ENCODE measurements around the gene FCRL6. TPM values are rescaled to one million over a fixed set of nuclear protein-coding genes. Genes with fewer than 3 reads are reported as not detected.

FCRL6 gene, protein sequence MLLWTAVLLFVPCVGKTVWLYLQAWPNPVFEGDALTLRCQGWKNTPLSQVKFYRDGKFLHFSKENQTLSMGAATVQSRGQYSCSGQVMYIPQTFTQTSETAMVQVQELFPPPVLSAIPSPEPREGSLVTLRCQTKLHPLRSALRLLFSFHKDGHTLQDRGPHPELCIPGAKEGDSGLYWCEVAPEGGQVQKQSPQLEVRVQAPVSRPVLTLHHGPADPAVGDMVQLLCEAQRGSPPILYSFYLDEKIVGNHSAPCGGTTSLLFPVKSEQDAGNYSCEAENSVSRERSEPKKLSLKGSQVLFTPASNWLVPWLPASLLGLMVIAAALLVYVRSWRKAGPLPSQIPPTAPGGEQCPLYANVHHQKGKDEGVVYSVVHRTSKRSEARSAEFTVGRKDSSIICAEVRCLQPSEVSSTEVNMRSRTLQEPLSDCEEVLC
- polyA plus RNA-seq (2012; ENCODE audit: insufficient read depth, insufficient read length) = not detected

DNA sequence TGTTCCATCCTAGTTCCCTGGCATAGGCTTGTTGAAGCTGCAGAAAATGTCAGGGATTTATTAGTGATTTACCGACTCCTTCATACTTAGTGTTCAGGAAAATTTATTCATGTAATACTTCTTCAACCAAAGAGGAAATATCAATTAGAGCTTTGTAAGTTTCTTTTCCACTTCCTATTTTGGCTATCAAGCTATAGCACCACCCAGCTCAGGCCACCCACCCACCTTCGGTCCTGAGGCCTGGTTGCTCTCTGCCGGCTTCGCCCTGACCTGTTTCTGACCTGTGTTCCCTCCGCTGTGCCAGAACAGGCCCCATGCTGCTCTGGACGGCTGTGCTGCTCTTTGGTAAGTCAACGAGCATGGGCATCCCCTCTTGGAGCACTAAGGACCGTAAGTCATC, at the start of gene FCRL6:
Gene FCRL6 (plus strand): TSS at position 250 of the 400 bp plus-strand sequence. CDS start 65 bp downstream, at position 315.
- no peak within 1 kb of the TSS for H3K4me3 ChIP-seq (ENCODE audit: low read length)
- DNase-seq (ENCODE audit: low read depth, low spot score) = no peak

DNA sequence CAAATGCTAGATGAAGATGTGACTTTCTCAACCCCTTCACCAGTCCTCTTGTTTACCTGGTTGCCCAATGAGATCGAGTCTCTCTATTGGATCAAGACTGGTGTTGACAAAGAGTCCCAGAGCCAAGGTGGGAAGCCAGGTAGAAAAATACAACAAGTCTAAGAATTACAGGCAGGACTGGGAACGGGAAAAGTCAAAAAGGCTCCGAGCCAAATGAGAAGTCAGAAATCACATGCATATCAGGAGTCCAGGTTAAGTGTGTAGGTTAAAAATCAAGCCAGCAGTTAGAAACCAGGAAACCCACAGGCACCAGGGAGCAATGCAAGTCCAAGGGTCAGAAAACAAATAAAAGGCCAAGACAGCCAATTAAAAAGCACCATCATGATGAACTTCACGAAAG, 48.8 kb upstream of the FCRL6 start:
- DNase-seq (ENCODE audit: low read depth, low spot score) = no peak
- no peak overlapping the region for H3K4me3 ChIP-seq (ENCODE audit: low read length)

DNA sequence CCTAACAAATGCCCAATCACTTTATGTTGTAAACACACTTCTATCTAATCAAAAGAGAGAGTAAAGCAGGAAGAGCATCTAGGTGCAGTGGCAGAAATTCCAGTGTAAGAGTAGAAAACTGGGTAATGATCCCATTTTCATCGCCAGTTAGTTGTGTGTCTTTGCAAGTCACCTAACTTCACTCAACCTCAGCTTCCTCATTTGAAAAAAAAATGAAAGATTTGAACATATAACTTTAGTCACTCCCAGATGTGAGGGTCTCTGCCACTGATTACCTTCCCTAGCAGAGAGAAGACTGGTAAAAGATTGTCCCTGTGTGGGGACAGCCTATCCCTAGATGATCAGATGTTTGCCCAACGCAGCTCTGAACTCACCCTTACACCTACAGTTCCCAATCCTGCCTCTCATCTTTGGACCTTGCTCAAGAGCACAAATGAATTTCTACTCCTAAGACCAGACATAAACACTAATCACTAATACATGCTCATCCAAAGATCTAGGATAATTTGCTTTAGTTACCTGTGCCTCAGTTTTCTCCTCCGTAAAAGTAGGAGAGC, 46.6 kb upstream of the FCRL6 start:
- H3K4me3 ChIP-seq (ENCODE audit: low read length) = no peak overlapping the region
- no peak for DNase-seq (ENCODE audit: low read depth, low spot score)

DNA sequence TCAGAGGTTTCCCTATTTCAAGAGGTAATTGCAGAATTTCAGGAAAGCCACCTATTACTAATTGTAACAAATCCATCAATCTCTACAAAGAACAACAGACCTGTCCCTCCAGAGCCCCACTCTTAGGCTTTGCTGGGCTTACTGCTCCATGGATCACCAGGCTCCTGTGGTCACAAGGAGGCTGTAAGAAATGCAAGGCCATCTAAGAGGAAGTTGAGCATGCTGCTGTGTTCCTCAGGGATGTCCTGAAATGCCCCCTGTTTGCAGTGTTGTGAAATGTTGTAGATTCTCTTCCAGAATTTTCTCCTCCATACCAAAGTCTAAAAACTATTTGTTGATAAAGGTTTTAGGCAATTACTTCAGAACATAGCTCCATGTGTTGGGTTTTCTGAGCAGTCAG, 45.8 kb upstream of the FCRL6 start:
- DNase-seq (ENCODE audit: low read depth, low spot score) = no peak
- no peak overlapping the region for H3K4me3 ChIP-seq (ENCODE audit: low read length)

DNA sequence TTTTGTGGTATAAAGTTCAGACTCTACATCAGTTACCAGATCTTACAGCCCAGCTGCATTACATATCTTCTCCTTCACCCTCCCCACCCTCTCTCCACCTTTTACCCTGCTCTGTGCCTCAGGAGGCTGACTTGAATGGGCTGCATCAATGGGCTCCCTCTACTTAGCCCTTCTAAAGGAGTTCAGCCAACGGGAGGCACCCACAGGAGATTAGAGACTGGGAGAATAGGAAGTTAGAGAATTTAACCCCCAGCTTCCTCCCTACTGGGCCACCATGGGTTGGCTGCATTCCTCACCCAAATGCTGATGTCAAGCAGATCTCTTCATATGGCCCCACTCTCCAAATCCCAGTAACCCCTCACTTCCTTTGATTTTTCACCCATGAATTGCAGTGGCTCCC, 38.5 kb upstream of the FCRL6 start:
- no peak overlapping the region for H3K4me3 ChIP-seq (ENCODE audit: low read length)
- DNase-seq (ENCODE audit: low read depth, low spot score) = no peak

DNA sequence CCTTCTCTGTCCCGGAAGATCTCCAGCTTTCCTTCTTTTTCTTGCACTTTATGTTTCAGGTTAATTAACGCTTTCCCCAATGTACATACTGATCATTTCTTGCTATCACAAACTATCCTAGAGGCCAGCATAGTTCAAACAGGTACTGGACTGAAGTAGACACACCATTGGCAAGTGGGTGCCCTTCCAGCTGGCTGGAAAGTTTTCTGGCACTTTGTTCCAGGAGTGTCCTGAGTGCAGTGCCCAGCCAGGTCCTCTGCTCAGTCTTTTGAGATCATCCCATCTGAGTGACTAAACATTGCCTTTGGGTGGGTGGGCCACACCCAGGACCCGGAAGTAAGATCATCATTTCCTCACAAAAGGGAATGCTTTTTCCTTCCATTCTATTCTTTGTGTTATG, 36.4 kb upstream of the FCRL6 start:
- DNase-seq (ENCODE audit: low read depth, low spot score) = no peak
- no peak overlapping the region for H3K4me3 ChIP-seq (ENCODE audit: low read length)

DNA sequence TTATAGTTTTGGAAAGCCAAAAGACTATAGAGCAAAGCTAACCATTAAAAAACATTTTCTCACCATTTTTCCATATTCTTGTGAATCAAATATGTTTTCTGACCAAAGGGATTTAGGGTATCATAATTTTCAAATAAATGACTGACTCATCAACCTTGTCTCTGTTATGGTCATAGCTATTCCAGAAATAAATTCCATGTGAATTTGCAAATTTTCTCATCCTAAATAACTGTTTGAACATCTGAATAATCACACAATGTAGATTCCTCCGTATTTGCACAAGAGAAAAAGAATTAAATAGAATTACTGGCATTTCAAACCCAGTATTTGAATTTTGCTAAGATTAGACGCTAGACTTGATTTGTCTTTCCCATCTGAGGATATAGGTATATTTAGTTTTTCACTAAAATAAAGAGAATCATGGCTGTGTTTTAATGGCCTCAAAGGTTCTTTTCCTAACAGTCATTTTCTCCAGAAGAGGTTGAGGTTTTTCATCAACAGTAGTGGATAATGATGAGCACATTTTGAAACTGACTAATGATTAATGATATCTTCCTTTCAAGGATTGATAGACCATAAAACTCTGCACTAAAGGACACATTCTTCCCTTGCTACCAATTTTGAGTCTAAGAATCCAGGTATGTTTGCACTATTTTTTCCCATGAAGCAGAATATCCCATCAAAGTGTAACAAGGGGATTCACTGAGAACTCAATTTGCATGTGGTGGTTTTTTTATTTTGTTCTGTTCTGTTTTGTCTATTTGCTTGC, 30.8 kb upstream of the FCRL6 start:
- no peak overlapping the region for H3K4me3 ChIP-seq (ENCODE audit: low read length)
- no peak for DNase-seq (ENCODE audit: low read depth, low spot score)

DNA sequence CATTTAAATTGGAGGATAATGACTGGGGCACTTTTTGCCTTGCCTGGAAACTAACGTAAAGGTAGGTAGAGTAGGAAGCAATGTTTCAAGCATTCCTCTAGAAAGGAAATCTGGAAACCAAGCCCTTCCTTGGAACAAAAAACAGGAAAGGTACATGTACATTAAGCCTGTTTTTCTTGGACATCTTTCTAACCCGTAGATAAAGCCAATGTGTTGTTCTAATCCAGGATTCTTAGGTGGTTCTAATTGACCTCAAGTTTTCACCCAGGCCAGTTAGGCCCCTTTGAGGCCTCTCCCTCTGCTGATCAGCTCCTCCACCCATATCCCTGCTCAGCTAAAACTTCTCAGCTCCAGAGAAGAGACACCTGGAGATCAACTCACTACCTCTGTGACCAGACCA, 27.7 kb upstream of the FCRL6 start:
- H3K4me3 ChIP-seq (ENCODE audit: low read length) = no peak overlapping the region
- DNase-seq (ENCODE audit: low read depth, low spot score) = no peak

DNA sequence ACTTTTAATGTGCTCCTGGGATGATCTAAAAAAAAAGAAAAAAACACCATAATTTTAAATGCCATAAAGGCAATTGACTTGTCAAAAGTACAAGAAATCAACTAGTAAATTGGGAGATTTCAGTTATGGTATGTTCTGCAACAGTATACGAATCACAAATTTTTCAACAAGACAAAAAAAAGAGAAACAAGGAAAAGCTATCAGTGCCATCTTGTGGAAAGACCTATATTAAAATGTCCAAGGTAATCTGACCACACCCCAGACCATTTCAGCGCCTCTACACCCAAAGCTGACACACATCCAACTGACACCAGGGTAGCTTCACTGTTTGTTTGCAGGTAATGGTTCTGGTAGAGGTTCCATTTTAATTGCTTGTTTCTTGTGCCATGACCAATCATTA, 26.4 kb upstream of the FCRL6 start:
- DNase-seq (ENCODE audit: low read depth, low spot score) = no peak
- H3K4me3 ChIP-seq (ENCODE audit: low read length) = no peak overlapping the region

DNA sequence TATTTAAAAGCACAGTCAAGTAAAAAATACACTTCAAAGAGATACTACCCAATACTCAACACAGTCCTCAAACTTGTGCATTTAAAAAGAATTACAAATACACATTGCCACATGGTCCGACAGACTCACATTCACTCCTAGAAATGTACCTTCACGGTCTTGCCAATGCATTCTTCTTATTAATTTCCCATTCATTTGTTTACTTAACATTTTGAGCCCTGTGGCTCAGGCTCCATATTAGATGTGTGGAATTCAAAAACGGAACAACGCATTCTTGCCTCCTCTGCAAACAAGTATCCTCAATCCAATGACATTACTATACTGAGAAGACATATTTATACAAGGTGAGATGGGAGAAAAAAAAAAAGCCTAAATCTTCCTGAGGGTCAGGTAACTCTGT, 23.9 kb upstream of the FCRL6 start:
- H3K4me3 ChIP-seq (ENCODE audit: low read length) = no peak overlapping the region
- DNase-seq (ENCODE audit: low read depth, low spot score) = no peak

DNA sequence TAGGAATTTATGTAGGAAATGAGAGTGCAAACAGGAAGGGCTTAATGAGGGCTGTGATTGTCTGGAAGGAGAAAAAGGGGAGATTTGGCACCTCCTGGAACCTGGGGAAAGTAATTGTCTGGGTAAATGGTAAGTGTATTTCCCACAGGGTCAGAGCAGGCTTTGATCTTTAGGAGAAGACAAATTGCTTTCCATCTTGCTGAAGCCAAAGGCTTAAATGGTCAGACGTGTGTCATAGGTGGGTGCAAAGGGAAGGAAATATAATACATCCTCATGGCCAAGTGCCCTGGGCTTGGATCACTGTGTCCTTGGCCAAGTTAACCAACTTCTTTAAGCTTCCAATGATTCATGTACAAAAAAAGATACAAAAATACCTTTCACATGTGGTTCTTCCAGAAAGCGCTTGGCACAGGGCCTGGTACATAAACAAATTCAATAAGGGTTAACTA, 22.7 kb upstream of the FCRL6 start:
- H3K4me3 ChIP-seq (ENCODE audit: low read length) = no peak overlapping the region
- DNase-seq (ENCODE audit: low read depth, low spot score) = no peak

DNA sequence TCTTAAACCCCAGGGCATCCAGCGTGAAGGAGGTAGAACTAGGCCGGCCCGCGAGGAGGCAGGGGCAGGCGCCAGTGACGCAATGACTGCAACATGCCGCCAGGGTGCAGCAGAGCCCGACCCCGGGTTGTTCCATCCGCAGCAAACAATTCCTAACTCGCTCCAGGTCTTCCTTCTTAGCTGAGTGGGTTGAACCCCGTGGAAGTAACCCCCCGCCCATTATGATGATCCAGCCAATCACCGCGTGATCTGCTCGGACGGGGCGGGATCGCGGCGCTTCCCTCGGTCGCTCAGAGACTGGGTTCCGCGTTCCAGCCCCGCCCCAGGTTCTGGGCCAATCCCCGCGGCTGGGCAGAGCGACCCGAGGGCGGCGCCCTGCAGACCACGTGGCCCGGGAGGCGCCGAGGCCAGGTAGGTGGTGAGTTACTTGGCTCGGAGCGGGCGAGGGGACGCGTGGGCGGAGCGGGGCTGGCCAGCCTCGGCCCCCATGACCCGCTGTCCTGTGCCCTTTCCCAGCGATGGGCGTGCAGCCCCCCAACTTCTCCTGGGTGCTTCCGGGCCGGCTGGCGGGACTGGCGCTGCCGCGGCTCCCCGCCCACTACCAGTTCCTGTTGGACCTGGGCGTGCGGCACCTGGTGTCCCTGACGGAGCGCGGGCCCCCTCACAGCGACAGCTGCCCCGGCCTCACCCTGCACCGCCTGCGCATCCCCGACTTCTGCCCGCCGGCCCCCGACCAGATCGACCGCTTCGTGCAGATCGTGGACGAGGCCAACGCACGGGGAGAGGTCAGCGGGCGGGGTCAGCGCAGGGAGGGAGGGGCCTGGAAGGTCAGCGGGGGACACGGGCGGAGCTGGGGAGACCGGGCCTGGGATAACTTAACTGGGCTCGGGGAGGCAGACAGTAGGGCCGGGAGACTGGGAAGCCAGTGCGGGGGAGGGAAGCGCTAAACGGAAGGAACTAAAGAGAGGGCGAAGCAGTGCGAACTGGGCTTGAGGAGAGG, 21.3 kb upstream of the FCRL6 start, which contains the start of gene DUSP23:
Gene DUSP23 (plus strand): TSS at position 380 of the 1,000 bp plus-strand sequence. CDS start 139 bp downstream, at position 519.
- peak within 1 kb of the TSS; percentile 28 for H3K4me3 ChIP-seq (ENCODE audit: low read length)
- DNase-seq (ENCODE audit: low read depth, low spot score) = peak; percentile 22

DNA sequence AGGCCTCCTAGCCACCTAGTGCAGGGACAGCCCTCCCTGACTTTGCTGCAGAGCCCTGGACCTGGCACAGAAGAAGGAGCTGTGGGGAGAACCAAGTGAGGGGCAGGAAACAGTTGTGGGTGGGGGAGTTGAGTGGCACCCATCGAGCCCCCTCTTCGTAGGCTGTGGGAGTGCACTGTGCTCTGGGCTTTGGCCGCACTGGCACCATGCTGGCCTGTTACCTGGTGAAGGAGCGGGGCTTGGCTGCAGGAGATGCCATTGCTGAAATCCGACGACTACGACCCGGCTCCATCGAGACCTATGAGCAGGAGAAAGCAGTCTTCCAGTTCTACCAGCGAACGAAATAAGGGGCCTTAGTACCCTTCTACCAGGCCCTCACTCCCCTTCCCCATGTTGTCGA, 20.2 kb upstream of the FCRL6 start:
- DNase-seq (ENCODE audit: low read depth, low spot score) = no peak

DNA sequence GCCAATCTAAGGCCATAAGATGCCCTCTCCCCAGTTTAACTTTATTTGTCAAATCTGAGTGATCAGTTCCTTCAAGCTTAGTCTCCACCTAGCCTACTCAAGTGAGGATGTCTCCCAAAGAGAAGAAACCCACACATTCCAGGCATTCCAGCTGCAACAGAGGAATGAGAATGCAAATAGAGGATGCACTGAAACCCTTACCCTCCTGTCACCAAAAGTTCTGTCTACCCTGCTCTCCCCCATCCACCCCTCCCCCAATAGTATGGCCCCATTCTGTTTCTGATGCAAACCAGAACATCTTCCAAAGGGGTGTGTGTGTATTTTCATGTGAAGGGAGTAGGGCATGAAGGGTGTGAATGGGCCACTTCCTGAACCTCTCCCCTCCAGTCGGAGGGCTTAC, 18.4 kb upstream of the FCRL6 start:
- H3K4me3 ChIP-seq (ENCODE audit: low read length) = no peak overlapping the region

More for the DNA sequence above, 20.2 kb upstream of the FCRL6 start:
- H3K4me3 ChIP-seq (ENCODE audit: low read length) = no peak overlapping the region

DNA sequence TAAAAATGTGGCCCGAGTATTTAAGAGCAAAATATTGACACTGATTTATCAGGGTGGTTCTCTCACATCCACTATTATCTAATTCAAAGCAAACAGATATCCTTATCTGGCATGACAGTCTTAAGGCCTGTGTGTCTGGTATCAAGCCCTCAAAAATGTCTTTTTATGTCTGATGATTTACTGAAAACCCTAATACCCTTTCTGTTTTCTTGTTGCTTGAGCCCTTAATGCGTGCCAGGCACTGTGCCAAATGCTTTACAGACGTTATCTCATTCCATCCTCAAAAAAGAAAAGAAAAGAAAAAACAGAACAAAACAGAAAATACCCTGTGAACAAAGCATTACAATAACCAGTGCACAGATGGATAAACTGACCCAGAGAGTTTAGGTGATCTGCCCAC, 15.7 kb upstream of the FCRL6 start:
- no peak overlapping the region for H3K4me3 ChIP-seq (ENCODE audit: low read length)
- no peak for DNase-seq (ENCODE audit: low read depth, low spot score)

More for the DNA sequence above, 18.4 kb upstream of the FCRL6 start:
- no peak for DNase-seq (ENCODE audit: low read depth, low spot score)

DNA sequence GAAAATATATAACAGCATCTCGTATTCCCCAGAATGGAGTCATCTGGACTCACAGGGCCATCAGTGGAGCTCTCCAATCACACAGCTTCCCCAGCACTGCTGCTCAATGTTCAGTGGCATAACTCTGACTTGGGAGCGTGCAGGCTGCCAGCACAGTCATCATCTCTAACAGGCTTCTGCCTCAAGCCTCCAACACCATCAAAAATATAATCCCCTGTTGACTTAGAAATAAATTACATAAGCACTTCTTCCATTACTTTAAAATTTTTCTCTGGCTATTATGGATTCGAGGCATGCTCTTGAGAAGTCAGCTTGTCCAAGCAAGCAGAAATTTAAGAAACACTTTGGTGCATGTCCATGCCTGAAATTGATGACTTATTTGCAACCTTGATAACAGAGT, 15.2 kb upstream of the FCRL6 start:
- H3K4me3 ChIP-seq (ENCODE audit: low read length) = no peak overlapping the region
- no peak for DNase-seq (ENCODE audit: low read depth, low spot score)

DNA sequence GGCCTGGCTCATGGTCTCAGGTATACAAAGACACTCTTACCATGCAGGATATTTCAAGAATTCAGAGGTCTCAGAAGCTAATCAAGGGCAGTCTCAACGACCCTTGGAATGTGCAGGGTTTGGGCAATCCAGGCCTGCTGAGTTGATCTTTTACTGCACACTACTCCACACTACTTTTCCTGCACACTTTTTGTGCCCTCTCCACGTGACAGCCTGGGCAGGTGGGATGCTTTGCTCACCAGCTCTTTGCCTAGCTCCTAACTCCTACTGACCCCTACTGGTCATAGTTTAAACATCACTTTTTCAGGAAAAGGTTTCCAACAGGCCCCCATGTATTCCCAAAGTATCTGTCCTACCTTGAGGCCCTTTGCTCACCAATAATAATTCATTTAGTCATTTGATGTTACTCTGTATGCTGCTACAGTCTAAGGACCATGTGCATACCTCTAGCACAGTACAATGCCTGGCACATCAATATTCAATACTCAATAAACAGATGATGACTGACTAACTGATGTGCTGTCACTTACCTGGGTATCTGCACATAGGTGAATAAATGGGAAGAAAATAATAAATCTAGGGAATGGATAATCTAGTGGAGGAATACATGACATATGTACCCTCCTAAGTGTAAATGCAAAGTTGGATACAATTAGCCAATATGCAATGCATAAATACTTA, 11.8 kb upstream of the FCRL6 start:
- peak; percentile 24 for DNase-seq (ENCODE audit: low read depth, low spot score)
- H3K4me3 ChIP-seq (ENCODE audit: low read length) = no peak overlapping the region

DNA sequence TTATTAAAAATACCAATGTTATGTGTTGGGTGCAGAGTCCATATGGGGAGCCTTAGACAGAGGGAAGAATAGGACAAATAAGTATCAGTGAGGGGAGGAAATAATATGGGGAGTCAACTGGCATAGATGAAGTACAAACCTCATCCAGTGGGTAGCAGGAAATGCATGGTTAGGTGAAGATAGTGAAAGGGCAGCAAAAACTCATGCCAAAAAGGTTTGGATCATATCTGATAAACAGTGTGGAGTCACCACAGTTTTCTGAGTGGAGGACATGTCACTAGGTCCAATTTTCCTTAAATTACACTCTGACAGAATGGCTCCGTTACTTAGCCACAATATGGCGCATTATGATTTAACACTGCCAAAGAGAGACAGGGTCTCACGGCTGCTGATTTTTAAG, 11.1 kb upstream of the FCRL6 start:
- H3K4me3 ChIP-seq (ENCODE audit: low read length) = no peak overlapping the region

More for the DNA sequence above, 11.1 kb upstream of the FCRL6 start:
- DNase-seq (ENCODE audit: low read depth, low spot score) = no peak

Measured in Jurkat, Clone E6-1 (cell line).